Neural cell (in vitro differentiated cells): ENCODE data around the gene IPO9. TPM values are rescaled to one million over a fixed set of nuclear protein-coding genes. Genes with fewer than 3 reads are reported as not detected.

ENCODE experiments used
- H2AFZ ChIP-seq: fragments of 200-600, 300-800 bp; sonication (generic), shearing (Covaris generic); 2 replicates; pipeline ENCODE4 v1.6.0; 2014; ENCODE audit warnings: low read depth, mild to moderate bottlenecking, antibody characterized with exemption, low read length, moderate library complexity
- H3F3A ChIP-seq: fragments of 200-600 bp; shearing (Covaris generic); 2 replicates; pipeline ENCODE4 v1.6.1; 2016; ENCODE audit warnings: mild to moderate bottlenecking, moderate library complexity, mixed read lengths, antibody characterized with exemption, low read length; ENCODE audit not compliant: insufficient read depth, poor library complexity, severe bottlenecking
- H3K27ac ChIP-seq: fragments of 200-600, 300-800 bp; sonication (generic), shearing (Covaris generic); 2 replicates; pipeline ENCODE4 v1.5.1; 2014; ENCODE audit warnings: mild to moderate bottlenecking, low read length, moderate library complexity
- H3K27me3 ChIP-seq: fragments of 300-800, 200-600 bp; sonication (generic), shearing (Covaris generic); 2 replicates; pipeline ENCODE4 v1.6.0; 2014; ENCODE audit warnings: mild to moderate bottlenecking, low read depth, low read length, moderate library complexity; ENCODE audit not compliant: insufficient read depth
- H3K36me3 ChIP-seq: fragments of 300-800, 200-600 bp; sonication (generic), shearing (Covaris generic); 2 replicates; pipeline ENCODE4 v1.5.1; 2014; ENCODE audit warnings: mild to moderate bottlenecking, antibody characterized with exemption, low read length, moderate library complexity; ENCODE audit not compliant: insufficient read depth
- H3K4me2 ChIP-seq: fragments of 300-800, 200-600 bp; sonication (generic), shearing (Covaris generic); 2 replicates; pipeline ENCODE4 v1.6.0; 2014; ENCODE audit warnings: mild to moderate bottlenecking, low read length
- H3K4me3 ChIP-seq: fragments of 300-800, 200-600 bp; sonication (generic), shearing (Covaris generic); 2 replicates; pipeline ENCODE4 v1.5.1; 2014; ENCODE audit warnings: mild to moderate bottlenecking, low read length, moderate library complexity
- H3K79me2 ChIP-seq: fragments of 200-600 bp; shearing (Covaris generic); replicated peaks from 2 replicates; pipeline ENCODE4 v1.6.0; 2014; ENCODE audit warnings: mild to moderate bottlenecking, low read length, moderate library complexity; ENCODE audit not compliant: insufficient read depth
- H3K9ac ChIP-seq: fragments of 300-800, 200-600 bp; sonication (generic), shearing (Covaris generic); 2 replicates; pipeline ENCODE4 v1.6.1; 2016; ENCODE audit warnings: mild to moderate bottlenecking, low read length, mixed read lengths
- H3K9me2 ChIP-seq: fragments of 200-600 bp; shearing (Covaris generic); 2 replicates; pipeline ENCODE4 v1.6.1; 2016; ENCODE audit warnings: mild to moderate bottlenecking, low read length, mixed read lengths; ENCODE audit not compliant: insufficient read depth
- H3K9me3 ChIP-seq: fragments of 200-600, 300-800 bp; sonication (generic), shearing (Covaris generic); 2 replicates; pipeline ENCODE4 v1.6.1; 2016; ENCODE audit warnings: mild to moderate bottlenecking, mixed run types, low read length, moderate library complexity, mixed read lengths
- H4K20me1 ChIP-seq: fragments of 200-600 bp; shearing (Covaris generic); 2 replicates; pipeline ENCODE4 v1.6.1; 2016; ENCODE audit warnings: mild to moderate bottlenecking, mixed run types; ENCODE audit not compliant: insufficient read depth
- CTCF ChIP-seq: fragments of 450-650 bp; IDR thresholded peaks from 2 replicates; pipeline ENCODE4 v1.5.1; 2014; ENCODE audit warnings: antibody characterized with exemption, mild to moderate bottlenecking, moderate library complexity; ENCODE audit not compliant: poor library complexity, severe bottlenecking
- EP300 ChIP-seq: fragments of 450-650 bp; conservative IDR thresholded peaks from 2 replicates; pipeline ENCODE4 v1.6.1; 2014; ENCODE audit warnings: antibody characterized with exemption, mild to moderate bottlenecking, moderate library complexity; ENCODE audit not compliant: poor library complexity, severe bottlenecking
- EZH2 ChIP-seq: fragments of 200-600, 300-800 bp; shearing (Covaris generic), sonication (generic); IDR thresholded peaks from 2 replicates; pipeline ENCODE4 v1.6.1; 2014; ENCODE audit warnings: antibody characterized with exemption, low read length, borderline replicate concordance, mild to moderate bottlenecking; ENCODE audit not compliant: insufficient read depth, poor library complexity, severe bottlenecking
- MXI1 ChIP-seq: fragments of 450-650 bp; conservative IDR thresholded peaks from 2 replicates; pipeline ENCODE4 v1.6.1; 2014; ENCODE audit warnings: antibody characterized with exemption, mild to moderate bottlenecking; ENCODE audit not compliant: poor library complexity, severe bottlenecking
- POLR2AphosphoS5 ChIP-seq: IDR thresholded peaks from 2 replicates; pipeline ENCODE4 v1.6.1; 2012
- RAD21 ChIP-seq: fragments of 450-650 bp; conservative IDR thresholded peaks from 2 replicates; pipeline ENCODE4 v1.6.1; 2014; ENCODE audit warnings: antibody characterized with exemption, mild to moderate bottlenecking, moderate library complexity
- REST ChIP-seq: IDR thresholded peaks from 2 replicates; pipeline ENCODE4 v1.6.1; 2012; ENCODE audit warnings: borderline replicate concordance
- SMC3 ChIP-seq: fragments of 450-650 bp; conservative IDR thresholded peaks from 2 replicates; pipeline ENCODE4 v1.6.1; 2014; ENCODE audit warnings: antibody characterized with exemption, mild to moderate bottlenecking, moderate library complexity; ENCODE audit not compliant: poor library complexity
- TAF1 ChIP-seq: IDR thresholded peaks from 2 replicates; pipeline ENCODE4 v1.6.1; 2012; ENCODE audit warnings: low read depth
- polyA plus RNA-seq: library from polyadenylated mRNA; depleted of rRNA; stranded (reverse); fragments of >200 nt; gene quantifications from 2 replicates; pipeline ENCODE4 v1.2.3, GENCODE V29; 2014

The IPO9 gene
- polyA plus RNA-seq, 1 donor from 2014 or later = 45.0 TPM

GRCh38 chr1:201918343-201918742, 89.4 kb downstream of the IPO9 start:
- Histone ChIP-seq H3K9me2 (no peaks in the 10 kb centered on the region), H3K4me3 (no peak overlapping the region), H4K20me1 (no peaks in the 10 kb centered on the region), H3K9me3 (no peaks in the 10 kb centered on the region), H3K36me3 (no peaks in the 10 kb centered on the region), H3K27ac (no peak overlapping the region), H3K9ac (no peak overlapping the region), H3K79me2 (no peaks in the 10 kb centered on the region), H2AFZ (no peak overlapping the region), H3K27me3 (no peaks in the 10 kb centered on the region), H3K4me2 (no peak overlapping the region), H3F3A (no peaks in the 10 kb centered on the region)
- TF ChIP-seq TAF1 = no peak

GRCh38 chr1:201921952-201922558, 93.1 kb downstream of the IPO9 start:
- Histone ChIP-seq H3K27me3 (no peaks in the 10 kb centered on the region), H3K9me3 (no peaks in the 10 kb centered on the region), H2AFZ (no peak overlapping the region), H3K9me2 (no peaks in the 10 kb centered on the region), H3K4me3 (no peak overlapping the region), H4K20me1 (no peaks in the 10 kb centered on the region), H3K36me3 (no peaks in the 10 kb centered on the region), H3K27ac (no peak overlapping the region), H3K79me2 (no peaks in the 10 kb centered on the region), H3K9ac (no peak overlapping the region), H3F3A (no peaks in the 10 kb centered on the region), H3K4me2 (no peak overlapping the region)
- TF ChIP-seq EP300 (no peak), TAF1 (no peak), REST (no peak), CTCF (no peak), RAD21 (no peak), POLR2AphosphoS5 (no peak), MXI1 (no peak), EZH2 (no peak), SMC3 (no peak)

GRCh38 chr1:201925301-201925567, 96.3 kb downstream of the IPO9 start:
- H3K9me3 ChIP-seq = no peaks in the 10 kb centered on the region

More at GRCh38 chr1:201925301-201925567, 96.3 kb downstream of the IPO9 start:
- no peaks in the 10 kb centered on the region for H3K27me3 ChIP-seq
- H2AFZ ChIP-seq = no peak overlapping the region
- no peaks in the 10 kb centered on the region for H3K36me3 ChIP-seq
- no peaks in the 10 kb centered on the region for H3F3A ChIP-seq
- no peak overlapping the region for H3K4me3 ChIP-seq
- no peak overlapping the region for H3K9ac ChIP-seq
- TF ChIP-seq EP300 (no peak), REST (no peak), EZH2 (no peak), POLR2AphosphoS5 (no peak), CTCF (no peak), MXI1 (no peak), TAF1 (no peak), SMC3 (no peak), RAD21 (no peak)
- H3K79me2 ChIP-seq = no peaks in the 10 kb centered on the region
- no peak overlapping the region for H3K27ac ChIP-seq
- H3K4me2 ChIP-seq = no peak overlapping the region
- H3K9me2 ChIP-seq = no peaks in the 10 kb centered on the region
- H4K20me1 ChIP-seq = no peaks in the 10 kb centered on the region
